Astrocyte (in vitro differentiated cells and primary cell): ENCODE data around the gene SEMA3A.

ENCODE experiments used
- CTCF ChIP-seq: IDR thresholded peaks from 2 replicates; pipeline ENCODE4 v1.5.1; 2011; ENCODE audit warnings: low read depth, mild to moderate bottlenecking, inconsistent platforms, low read length, moderate library complexity; ENCODE audit not compliant: insufficient read depth
- EZH2 ChIP-seq: IDR thresholded peaks from 2 replicates; pipeline ENCODE4 v1.6.1; 2012; ENCODE audit warnings: mild to moderate bottlenecking, low read length, inconsistent platforms; ENCODE audit not compliant: insufficient read depth

GRCh38 chr7:84125654-84126053 is 68.9 kb downstream of the SEMA3A start:
- TF ChIP-seq EZH2, result no peak
- TF ChIP-seq CTCF, result no peak
